Thyroid gland (tissue), 4 donors: ENCODE measurements around the gene RGS9BP. TPM values are rescaled to one million over a fixed set of nuclear protein-coding genes. Genes with fewer than 3 reads are reported as not detected.

ENCODE experiments used
- DNase-seq, 2 donors: peaks; one replicate each; pipeline ENCODE4 v3.0.0-alpha.2; 2019
- H3K27ac ChIP-seq, 3 donors: fragments of 200-600 bp; sonication (generic); 1 replicate in 2 of 3; 2 replicates in 1 of 3; pipeline ENCODE4 v1.5.1; 2016 to 2019; ENCODE audit warnings: mild to moderate bottlenecking in 1 of 3, moderate library complexity in 1 of 3
- H3K27me3 ChIP-seq: fragments of 200-600 bp; sonication (generic); one replicate; pipeline ENCODE4 v1.5.1; 2019
- H3K36me3 ChIP-seq, 2 donors: fragments of 200-600 bp; sonication (generic); one replicate each; pipeline ENCODE4 v1.5.1; 2016 to 2019
- H3K4me1 ChIP-seq, 2 donors: fragments of 200-600 bp; sonication (generic); one replicate each; pipeline ENCODE4 v1.5.1; 2017 to 2019
- H3K4me3 ChIP-seq, 3 donors: fragments of 200-600 bp; sonication (generic); replicated peaks in 1 of 3; 1 replicate in 2 of 3; 2 replicates in 1 of 3; pipeline ENCODE4 v1.5.1; 2016; ENCODE audit warnings: mild to moderate bottlenecking in 1 of 3
- H3K9me3 ChIP-seq: fragments of 200-600 bp; sonication (generic); one replicate; pipeline ENCODE4 v1.5.1; 2017
- POLR2A ChIP-seq, 2 donors: fragments of 450-650 bp; IDR thresholded peaks; one replicate each; pipeline ENCODE4 v1.6.1; 2017; ENCODE audit warnings: antibody characterized with exemption in 2 of 2, mild to moderate bottlenecking in 2 of 2, moderate library complexity in 1 of 2
- WGBS, 2 donors: methylation state at CpG; one replicate each; pipeline ENCODE4 v1.1.5; 2017; 5-methylcytosine and 5-hydroxymethylcytosine counted together
- intact Hi-C: fragments of 100-400 bp; cut with DNase I; formaldehyde crosslinking; loops from one replicate; pipeline ENCODE4 v1.15.1; 2023
- total RNA-seq, 4 donors: library from RNA; depleted of rRNA; stranded (reverse); fragments of >200 nt; gene quantifications; one replicate each; pipeline ENCODE4 v1.2.3, GENCODE V29; 2016
- TF ChIP-seq, protein P1 (sequence below), 6 experiments: fragments of 200-600 bp in 3 of 6; fragments of 450-650 bp in 3 of 6; sonication (generic) in 3 of 6; IDR thresholded peaks; one replicate each; pipeline ENCODE4 v1.5.1; 2016 to 2019; ENCODE audit warnings: antibody characterized with exemption in 6 of 6, mild to moderate bottlenecking in 2 of 6, inconsistent platforms in 1 of 6, moderate library complexity in 1 of 6

RGS9BP gene
- total RNA-seq, 4 donors from 2014 or later = 0.27 to 0.78 (median 0.48) TPM

DNA sequence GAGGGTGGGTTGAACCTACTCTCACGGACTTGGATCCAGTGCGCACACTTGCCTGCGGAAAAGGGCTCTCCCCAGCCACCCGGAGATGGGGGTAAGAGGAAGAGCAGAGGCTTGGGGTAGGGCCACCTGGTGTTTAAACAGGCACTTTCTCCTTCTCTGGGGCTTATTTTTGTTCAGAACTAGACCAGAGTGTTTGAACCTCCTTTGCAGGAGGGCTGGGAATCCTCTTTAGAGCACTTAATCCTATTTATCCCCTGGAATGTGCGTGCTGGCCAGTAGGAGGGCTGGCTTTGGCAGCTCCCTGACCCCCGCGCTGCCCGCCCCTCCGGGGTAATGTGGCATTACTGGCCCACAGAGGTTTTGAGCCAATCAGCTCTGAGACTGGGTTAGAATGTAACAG lies 2.0 kb downstream of the RGS9BP start:
- H3K9me3 ChIP-seq = no peaks in the 10 kb centered on the region
- H3K27ac ChIP-seq = no peak overlapping the region
- peaks cover 17 to 22% of the 10 kb centered on the region in 2 donors for H3K4me1 ChIP-seq
- no peak overlapping the region for H3K4me3 ChIP-seq
- intact Hi-C loops = loop anchor here (10.0 kb wide), 1 partner anchor 93 kb away; the partner anchor contains the start of gene PDCD5
- H3K36me3 ChIP-seq = no peaks in the 10 kb centered on the region
- H3K27me3 ChIP-seq = no peaks in the 10 kb centered on the region
- WGBS, 2 donors = 57 to 67% methylated on average over 9 of the region's 9 CpGs
- DNase-seq = no peak
- TF ChIP-seq POLR2A (IDR thresholded peaks at IDR 0.05) = no peak
- TF ChIP-seq, protein P1, sequence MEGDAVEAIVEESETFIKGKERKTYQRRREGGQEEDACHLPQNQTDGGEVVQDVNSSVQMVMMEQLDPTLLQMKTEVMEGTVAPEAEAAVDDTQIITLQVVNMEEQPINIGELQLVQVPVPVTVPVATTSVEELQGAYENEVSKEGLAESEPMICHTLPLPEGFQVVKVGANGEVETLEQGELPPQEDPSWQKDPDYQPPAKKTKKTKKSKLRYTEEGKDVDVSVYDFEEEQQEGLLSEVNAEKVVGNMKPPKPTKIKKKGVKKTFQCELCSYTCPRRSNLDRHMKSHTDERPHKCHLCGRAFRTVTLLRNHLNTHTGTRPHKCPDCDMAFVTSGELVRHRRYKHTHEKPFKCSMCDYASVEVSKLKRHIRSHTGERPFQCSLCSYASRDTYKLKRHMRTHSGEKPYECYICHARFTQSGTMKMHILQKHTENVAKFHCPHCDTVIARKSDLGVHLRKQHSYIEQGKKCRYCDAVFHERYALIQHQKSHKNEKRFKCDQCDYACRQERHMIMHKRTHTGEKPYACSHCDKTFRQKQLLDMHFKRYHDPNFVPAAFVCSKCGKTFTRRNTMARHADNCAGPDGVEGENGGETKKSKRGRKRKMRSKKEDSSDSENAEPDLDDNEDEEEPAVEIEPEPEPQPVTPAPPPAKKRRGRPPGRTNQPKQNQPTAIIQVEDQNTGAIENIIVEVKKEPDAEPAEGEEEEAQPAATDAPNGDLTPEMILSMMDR (IDR thresholded peaks at IDR 0.05) = no peak

DNA sequence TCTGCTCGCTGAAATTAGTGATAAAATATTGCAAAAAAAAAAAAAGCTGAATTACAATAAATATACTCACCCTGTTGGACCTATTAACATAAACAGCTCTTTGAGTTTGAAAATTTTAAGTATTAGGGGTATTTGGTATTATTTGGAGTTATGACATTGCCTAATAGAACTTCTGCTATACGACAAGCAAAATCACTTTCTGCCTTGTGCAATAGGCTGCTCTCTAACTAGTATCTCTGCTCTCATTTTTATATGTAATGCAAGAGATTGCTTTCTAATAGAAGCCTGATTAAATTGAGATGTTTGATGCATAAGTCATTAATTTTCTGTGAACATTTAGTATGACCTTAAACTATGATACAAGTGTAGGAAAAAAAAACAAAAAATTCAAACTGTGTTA lies 5.3 kb downstream of the RGS9BP start:
- Histone ChIP-seq H3K27ac (no peak overlapping the region), H3K36me3 (no peaks in the 10 kb centered on the region), H3K4me3 (no peak overlapping the region), H3K27me3 (no peaks in the 10 kb centered on the region), H3K4me1 (peaks cover 4 to 8% of the 10 kb centered on the region in 2 donors), H3K9me3 (no peaks in the 10 kb centered on the region)
- 89 to 93% methylated on average over 2 of the region's 2 CpGs for WGBS, 2 donors
- DNase-seq = no peak
- TF ChIP-seq, protein P1 (IDR thresholded peaks at IDR 0.05) = no peak
- no peak for TF ChIP-seq POLR2A (IDR thresholded peaks at IDR 0.05)
- intact Hi-C loops = no loop called here

DNA sequence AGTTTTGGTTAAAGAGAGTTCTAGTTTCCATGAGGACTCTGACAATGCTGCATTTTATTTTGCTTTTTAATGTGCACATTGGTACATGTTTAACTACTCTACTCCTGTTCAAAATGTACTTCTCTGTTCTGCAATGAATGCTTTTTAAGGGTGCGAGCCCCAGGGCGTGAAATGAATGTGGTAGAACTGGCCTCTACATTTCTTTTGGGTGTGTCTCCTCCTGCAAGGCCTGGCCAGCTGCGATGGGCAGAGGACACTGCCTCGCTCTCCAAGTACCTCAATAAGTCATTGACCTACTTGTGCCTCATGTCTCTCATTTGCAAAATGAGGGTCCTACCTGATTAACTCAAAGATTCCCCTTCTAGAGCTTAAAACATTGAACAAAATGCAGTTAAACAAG lies 6.7 kb downstream of the RGS9BP start:
- intact Hi-C loops = no loop called here
- Histone ChIP-seq H3K4me3 (no peak overlapping the region), H3K4me1 (no peaks in the 10 kb centered on the region), H3K36me3 (no peaks in the 10 kb centered on the region), H3K27me3 (no peaks in the 10 kb centered on the region), H3K9me3 (no peaks in the 10 kb centered on the region), H3K27ac (no peak overlapping the region)
- no peak for TF ChIP-seq POLR2A (IDR thresholded peaks at IDR 0.05)
- TF ChIP-seq, protein P1 (IDR thresholded peaks at IDR 0.05) = no peak
- 80 to 81% methylated on average over 4 of the region's 4 CpGs for WGBS, 2 donors
- DNase-seq = no peak

DNA sequence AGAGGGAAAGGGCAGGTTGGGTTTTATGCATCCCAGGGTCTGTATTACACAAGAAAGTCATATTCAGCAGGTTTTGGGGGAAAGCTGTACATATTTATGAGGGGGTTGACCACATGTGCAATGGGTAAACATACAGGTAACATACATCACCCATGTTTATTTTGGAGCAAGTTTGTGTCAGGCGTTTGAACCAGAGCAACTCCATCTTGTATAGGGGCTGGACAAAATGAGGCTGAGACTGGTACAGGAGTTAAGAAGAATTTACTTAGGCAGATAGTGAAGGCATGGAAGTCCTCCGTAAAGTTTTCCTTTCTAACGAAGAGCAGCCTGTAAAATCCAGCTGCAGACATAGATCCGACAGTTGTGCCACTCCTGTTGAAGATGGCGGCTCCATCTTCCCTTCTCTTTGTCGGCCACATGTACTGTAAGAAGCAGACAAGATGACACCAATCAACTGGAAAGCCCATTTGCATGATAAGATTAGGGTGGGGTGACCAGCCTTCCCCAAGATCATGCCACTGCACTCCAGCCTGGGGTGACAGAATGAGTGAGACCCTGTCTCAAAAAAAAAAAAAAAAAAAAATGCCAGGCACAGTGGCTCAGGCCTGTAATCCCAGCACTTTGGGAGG lies 11.3 kb downstream of the RGS9BP start:
- DNase-seq = no peak
- H3K9me3 ChIP-seq = no peaks in the 10 kb centered on the region
- 92 to 94% methylated on average over 6 of the region's 6 CpGs for WGBS, 2 donors
- no peaks in the 10 kb centered on the region for H3K36me3 ChIP-seq
- H3K4me3 ChIP-seq = no peak overlapping the region
- intact Hi-C loops = no loop called here
- H3K27me3 ChIP-seq = no peaks in the 10 kb centered on the region
- H3K4me1 ChIP-seq = peaks cover 16% of the 10 kb centered on the region in 2 donors
- H3K27ac ChIP-seq = no peak overlapping the region
- TF ChIP-seq, protein P1 (IDR thresholded peaks at IDR 0.05) = no peak
- TF ChIP-seq POLR2A (IDR thresholded peaks at IDR 0.05) = no peak

DNA sequence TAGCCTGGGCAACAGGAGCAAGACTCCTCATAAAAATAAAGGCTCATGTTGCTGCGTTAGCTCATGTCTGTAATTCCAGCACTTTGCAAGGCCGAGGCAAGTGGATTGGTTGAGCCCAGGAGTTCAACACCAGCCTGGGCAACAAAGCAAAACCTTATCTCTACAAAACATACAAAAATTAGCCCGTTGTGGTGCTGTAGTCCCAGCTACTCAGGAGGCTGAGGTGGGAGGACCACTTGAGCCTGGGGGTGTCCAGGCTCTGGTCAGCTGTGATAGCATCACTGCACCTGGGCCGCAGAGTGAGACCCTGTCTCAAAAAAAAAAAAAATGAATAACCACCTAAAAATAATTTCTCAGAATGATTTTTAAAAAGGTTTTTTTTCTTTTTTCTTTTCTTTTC lies 12.0 kb downstream of the RGS9BP start:
- 89 to 92% methylated on average over 4 of the region's 4 CpGs for WGBS, 2 donors
- Histone ChIP-seq H3K27me3 (no peaks in the 10 kb centered on the region), H3K36me3 (no peaks in the 10 kb centered on the region)

More for the DNA sequence above, 12.0 kb downstream of the RGS9BP start:
- H3K9me3 ChIP-seq = no peaks in the 10 kb centered on the region
- peaks cover 19 to 20% of the 10 kb centered on the region in 2 donors for H3K4me1 ChIP-seq
- H3K27ac ChIP-seq = no peak overlapping the region
- TF ChIP-seq POLR2A (IDR thresholded peaks at IDR 0.05) = no peak
- TF ChIP-seq, protein P1 (IDR thresholded peaks at IDR 0.05) = no peak
- intact Hi-C loops = no loop called here
- DNase-seq = no peak
- no peak overlapping the region for H3K4me3 ChIP-seq
